Measurements from ENCODE around the gene INPP5J. TPM values are rescaled to one million over a fixed set of nuclear protein-coding genes. Genes with fewer than 3 reads are reported as not detected.

The INPP5J gene
- total and polyA plus RNA-seq, 2 donors (not counting 1 experiment from before 2014, with no cell fraction given): 0.17 to 0.33 TPM

DNA sequence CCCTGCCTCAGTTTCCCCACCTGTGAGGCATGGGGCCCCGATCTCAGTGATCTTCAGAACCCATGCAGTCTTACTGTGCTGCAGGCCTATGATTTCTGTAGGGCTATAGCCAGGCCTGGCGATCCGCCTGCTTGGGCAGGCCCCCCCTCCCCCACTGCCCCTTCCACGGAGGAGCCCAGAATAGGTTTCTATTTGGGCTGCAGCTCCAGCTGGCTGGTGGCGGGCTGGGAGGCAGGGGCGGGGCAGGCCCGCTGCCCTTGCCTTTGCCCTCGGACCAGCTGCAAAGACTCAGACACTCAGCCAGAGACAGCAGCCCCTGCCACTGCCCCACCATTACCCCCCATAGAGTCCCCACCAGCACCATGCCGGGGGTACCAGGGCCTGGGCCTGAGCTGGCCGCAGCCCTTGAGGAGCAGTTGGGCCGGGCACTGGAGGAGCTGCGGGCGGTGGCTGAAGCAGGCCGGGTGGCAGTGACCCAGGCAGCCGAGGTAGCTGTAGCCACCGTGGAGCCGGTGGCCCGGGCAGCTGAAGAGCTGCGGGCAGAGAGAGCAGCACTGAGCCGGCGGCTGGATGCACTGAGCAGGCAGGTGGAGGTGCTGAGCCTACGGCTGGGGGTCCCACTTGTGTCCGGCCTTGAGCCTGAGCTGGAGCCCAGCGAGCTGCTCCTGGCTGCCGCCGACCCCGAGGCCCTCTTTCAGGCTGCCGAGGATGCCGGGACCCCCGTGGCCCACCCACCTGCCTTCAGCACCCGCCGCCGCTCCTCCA is 29.5 kb upstream of the INPP5J start:
- Histone ChIP-seq H3K4me3 (replicated peaks in 1 of 4; ENCODE audit: control extremely low read depth in 1 of 4, insufficient read depth in 1 of 4, low read depth in 3 of 4, low read length in 4 of 4) (no peak overlapping the region), H3K36me3 (ENCODE audit: control insufficient read depth, insufficient read depth, low read length) (peaks cover 83% of the 10 kb centered on the region), H3K4me1 (ENCODE audit: control insufficient read depth, extremely low read depth, insufficient read depth, low read length) (no peaks in the 10 kb centered on the region), H4K20me1 (ENCODE audit: control insufficient read depth, extremely low read depth, insufficient read depth, low read length) (no peaks in the 10 kb centered on the region), H2AFZ (ENCODE audit: low read length) (no peak overlapping the region), H3K79me2 (ENCODE audit: control insufficient read depth, insufficient read depth, low read length) (peaks cover 21% of the 10 kb centered on the region), H3K4me2 (ENCODE audit: extremely low read depth, insufficient read depth, low read length) (no peak overlapping the region), H3K9ac (ENCODE audit: insufficient read depth, low read length) (no peak overlapping the region), H3K27ac (ENCODE audit: insufficient read depth, low read length) (no peak overlapping the region), H3K27me3 (ENCODE audit: control insufficient read depth, insufficient read depth, low read length) (no peaks in the 10 kb centered on the region), H3K9me3 (ENCODE audit: control insufficient read depth, insufficient read depth, low read depth, low read length) (no peaks in the 10 kb centered on the region)
- no peak for DNase-seq (ENCODE audit: low read depth in 2 of 2)
- TF ChIP-seq, protein P1, sequence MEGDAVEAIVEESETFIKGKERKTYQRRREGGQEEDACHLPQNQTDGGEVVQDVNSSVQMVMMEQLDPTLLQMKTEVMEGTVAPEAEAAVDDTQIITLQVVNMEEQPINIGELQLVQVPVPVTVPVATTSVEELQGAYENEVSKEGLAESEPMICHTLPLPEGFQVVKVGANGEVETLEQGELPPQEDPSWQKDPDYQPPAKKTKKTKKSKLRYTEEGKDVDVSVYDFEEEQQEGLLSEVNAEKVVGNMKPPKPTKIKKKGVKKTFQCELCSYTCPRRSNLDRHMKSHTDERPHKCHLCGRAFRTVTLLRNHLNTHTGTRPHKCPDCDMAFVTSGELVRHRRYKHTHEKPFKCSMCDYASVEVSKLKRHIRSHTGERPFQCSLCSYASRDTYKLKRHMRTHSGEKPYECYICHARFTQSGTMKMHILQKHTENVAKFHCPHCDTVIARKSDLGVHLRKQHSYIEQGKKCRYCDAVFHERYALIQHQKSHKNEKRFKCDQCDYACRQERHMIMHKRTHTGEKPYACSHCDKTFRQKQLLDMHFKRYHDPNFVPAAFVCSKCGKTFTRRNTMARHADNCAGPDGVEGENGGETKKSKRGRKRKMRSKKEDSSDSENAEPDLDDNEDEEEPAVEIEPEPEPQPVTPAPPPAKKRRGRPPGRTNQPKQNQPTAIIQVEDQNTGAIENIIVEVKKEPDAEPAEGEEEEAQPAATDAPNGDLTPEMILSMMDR (conservative IDR thresholded peaks at IDR 0.05 in 1 of 2, IDR thresholded peaks at IDR 0.05 in 1 of 2; ENCODE audit: low read depth in 1 of 2, low read length in 2 of 2): no peak
- no peak for TF ChIP-seq EZH2 (IDR thresholded peaks at IDR 0.05; ENCODE audit: low read length, missing control alignments)

DNA sequence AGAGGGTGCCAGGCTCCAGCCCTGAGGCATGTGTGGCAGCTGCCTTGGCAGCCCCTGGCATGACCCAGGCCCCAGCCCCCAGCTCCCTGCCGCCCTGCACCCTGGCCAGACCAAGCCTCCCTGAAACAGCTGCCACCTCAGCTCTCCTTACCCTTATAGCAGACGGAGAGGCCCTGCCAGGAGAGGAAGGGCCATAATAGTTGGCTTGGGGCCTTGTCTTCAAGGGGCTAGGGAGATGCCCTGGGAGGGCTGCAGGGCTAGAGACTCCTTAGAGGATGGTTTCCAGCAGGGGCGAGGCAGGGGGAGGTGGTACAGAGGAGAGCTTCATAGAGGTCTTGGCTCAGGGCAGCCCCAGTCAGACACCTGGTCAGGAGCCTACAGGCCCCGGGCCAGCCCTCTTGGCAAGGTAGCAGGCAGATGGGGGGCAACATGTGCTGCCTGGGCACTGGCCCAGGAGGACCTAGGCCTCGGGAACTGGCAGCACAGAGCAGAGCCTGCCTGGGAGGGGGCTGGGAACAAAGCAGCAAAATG is 28.7 kb upstream of the INPP5J start:
- Histone ChIP-seq H4K20me1 (ENCODE audit: control insufficient read depth, extremely low read depth, insufficient read depth, low read length) (no peaks in the 10 kb centered on the region), H2AFZ (ENCODE audit: low read length) (no peak overlapping the region), H3K27ac (ENCODE audit: insufficient read depth, low read length) (no peak overlapping the region), H3K4me1 (ENCODE audit: control insufficient read depth, extremely low read depth, insufficient read depth, low read length) (no peaks in the 10 kb centered on the region), H3K79me2 (ENCODE audit: control insufficient read depth, insufficient read depth, low read length) (peaks cover 17% of the 10 kb centered on the region), H3K9me3 (ENCODE audit: control insufficient read depth, insufficient read depth, low read depth, low read length) (no peaks in the 10 kb centered on the region), H3K4me2 (ENCODE audit: extremely low read depth, insufficient read depth, low read length) (no peak overlapping the region), H3K9ac (ENCODE audit: insufficient read depth, low read length) (no peak overlapping the region), H3K4me3 (replicated peaks in 1 of 4; ENCODE audit: control extremely low read depth in 1 of 4, insufficient read depth in 1 of 4, low read depth in 3 of 4, low read length in 4 of 4) (no peak overlapping the region), H3K27me3 (ENCODE audit: control insufficient read depth, insufficient read depth, low read length) (no peaks in the 10 kb centered on the region), H3K36me3 (ENCODE audit: control insufficient read depth, insufficient read depth, low read length) (peaks cover 81% of the 10 kb centered on the region)
- TF ChIP-seq, protein P1 (conservative IDR thresholded peaks at IDR 0.05 in 1 of 2, IDR thresholded peaks at IDR 0.05 in 1 of 2; ENCODE audit: low read depth in 1 of 2, low read length in 2 of 2): no peak
- TF ChIP-seq EZH2 (IDR thresholded peaks at IDR 0.05; ENCODE audit: low read length, missing control alignments): no peak
- DNase-seq (ENCODE audit: low read depth in 2 of 2): no peak

DNA sequence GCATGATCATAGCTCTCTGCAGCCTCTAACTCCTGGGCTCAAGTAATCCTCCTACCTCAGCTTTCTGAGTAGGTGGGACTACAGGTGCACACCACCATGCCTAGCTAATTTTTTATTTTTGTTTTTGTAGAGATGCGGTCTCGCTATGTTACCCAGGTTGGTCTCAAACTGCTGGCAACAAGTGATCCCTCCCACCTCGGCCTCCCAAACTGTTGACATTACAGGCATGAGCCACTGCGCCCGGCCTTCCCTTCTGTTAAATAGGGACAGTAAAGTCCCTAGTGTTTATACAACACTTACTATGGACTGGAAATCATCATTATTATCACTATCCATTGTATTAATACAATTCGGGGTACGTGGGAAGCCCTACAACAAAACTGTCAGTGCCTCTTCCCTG is 28.0 kb upstream of the INPP5J start:
- H3K36me3 ChIP-seq (ENCODE audit: control insufficient read depth, insufficient read depth, low read length): peaks cover 81% of the 10 kb centered on the region
- no peak for TF ChIP-seq EZH2 (IDR thresholded peaks at IDR 0.05; ENCODE audit: low read length, missing control alignments)
- TF ChIP-seq, protein P1 (conservative IDR thresholded peaks at IDR 0.05 in 1 of 2, IDR thresholded peaks at IDR 0.05 in 1 of 2; ENCODE audit: low read depth in 1 of 2, low read length in 2 of 2): no peak
- no peak overlapping the region for H3K27ac ChIP-seq (ENCODE audit: insufficient read depth, low read length)
- no peaks in the 10 kb centered on the region for H3K9me3 ChIP-seq (ENCODE audit: control insufficient read depth, insufficient read depth, low read depth, low read length)
- H3K9ac ChIP-seq (ENCODE audit: insufficient read depth, low read length): no peak overlapping the region
- no peaks in the 10 kb centered on the region for H4K20me1 ChIP-seq (ENCODE audit: control insufficient read depth, extremely low read depth, insufficient read depth, low read length)
- no peak overlapping the region for H2AFZ ChIP-seq (ENCODE audit: low read length)
- H3K4me2 ChIP-seq (ENCODE audit: extremely low read depth, insufficient read depth, low read length): no peak overlapping the region
- H3K79me2 ChIP-seq (ENCODE audit: control insufficient read depth, insufficient read depth, low read length): peaks cover 12% of the 10 kb centered on the region
- DNase-seq (ENCODE audit: low read depth in 2 of 2): no peak
- H3K27me3 ChIP-seq (ENCODE audit: control insufficient read depth, insufficient read depth, low read length): no peaks in the 10 kb centered on the region
- peaks cover 2% of the 10 kb centered on the region for H3K4me1 ChIP-seq (ENCODE audit: control insufficient read depth, extremely low read depth, insufficient read depth, low read length)
- H3K4me3 ChIP-seq (replicated peaks in 1 of 4; ENCODE audit: control extremely low read depth in 1 of 4, insufficient read depth in 1 of 4, low read depth in 3 of 4, low read length in 4 of 4): no peak overlapping the region

Data from fibroblast of lung (primary cell).